Activated CD4-positive, alpha-beta T cell treated with anti-CD3 and anti-CD28 coated beads for 36 hours (primary cell): ENCODE results near the gene RHOV. TPM values are rescaled to one million over a fixed set of nuclear protein-coding genes. Genes with fewer than 3 reads are reported as not detected.
A peak's percentile ranks its signal among the peaks of the same experiment; 100 is the strongest.

Experiments
- ATAC-seq: fragments of 200-7000 bp; cut with Tn5 transposase; one replicate; pipeline ENCODE4 v1.10.0; 2021; ENCODE audit warnings: mild to moderate bottlenecking, moderate library complexity
- CTCF ChIA-PET: fragments of 350-600 bp; sonication (Branson Sonifier 250); formaldehyde crosslinking; loops from one replicate; lab custom pipeline; 2021; ENCODE audit warnings: antibody characterized with exemption; lab: Charles Lee
- POLR2A ChIA-PET: fragments of 350-600 bp; sonication (Branson Sonifier 250); formaldehyde crosslinking; loops from one replicate; lab custom pipeline; 2021; ENCODE audit warnings: antibody characterized with exemption, inconsistent platforms; lab: Charles Lee
- DNase-seq: peaks from one replicate; pipeline ENCODE4 v3.0.0-alpha.2; 2020
- H3K27ac Mint-ChIP-seq: one replicate; pipeline ENCODE4 v1.8.0; 2021; ENCODE audit warnings: mixed read lengths
- H3K27me3 Mint-ChIP-seq: one replicate; pipeline ENCODE4 v1.8.0; 2021; ENCODE audit warnings: mixed read lengths
- H3K36me3 Mint-ChIP-seq: one replicate; pipeline ENCODE4 v1.8.0; 2021; ENCODE audit warnings: low read depth, mixed read lengths
- H3K4me1 Mint-ChIP-seq: one replicate; pipeline ENCODE4 v1.8.0; 2021; ENCODE audit warnings: mixed read lengths
- H3K4me3 Mint-ChIP-seq: one replicate; pipeline ENCODE4 v1.8.0; 2021; ENCODE audit warnings: mild to moderate bottlenecking, moderate library complexity, mixed read lengths
- H3K9me3 Mint-ChIP-seq: one replicate; pipeline ENCODE4 v1.8.0; 2021; ENCODE audit warnings: low read depth, mixed read lengths
- intact Hi-C, 2 experiments: fragments of 100-400 bp; cut with DNase I in 1 of 2; cut with micrococcal nuclease in 1 of 2; formaldehyde crosslinking; loops; one replicate each; pipeline versions ENCODE4 v1.14.2 to v1.15.1; 2022 to 2024; cut with DNase I, micrococcal nuclease
- total RNA-seq, 2 experiments: library from RNA; stranded (reverse); gene quantifications; one replicate each; pipeline ENCODE4 v1.2.3, GENCODE V29; 2021

Gene RHOV
- total RNA-seq, 2 experiments from 2014 or later: 0.25 to 0.41 TPM

DNA sequence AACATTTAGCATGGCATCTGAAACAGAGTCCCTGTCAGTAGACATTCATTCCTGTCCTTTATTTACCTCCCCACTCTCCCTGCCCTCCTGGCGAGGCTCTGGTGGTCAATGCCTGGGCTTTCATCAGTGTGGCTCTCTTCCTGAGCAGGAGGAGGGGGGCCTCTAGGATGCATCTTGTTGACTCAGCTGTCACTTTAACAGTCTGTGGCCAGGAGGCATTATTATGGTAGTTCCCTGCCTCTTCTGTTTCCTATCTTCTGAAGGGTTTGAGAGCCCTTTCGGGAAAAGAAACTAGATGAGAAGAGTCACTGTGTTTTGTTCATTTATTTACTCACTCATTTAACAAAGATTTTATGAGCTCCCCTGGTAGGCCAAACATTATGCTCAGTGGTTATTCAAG is 43.1 kb downstream of the RHOV start:
- intact Hi-C loops: no loop called here
- ATAC-seq: no peak
- Mint-ChIP-seq H3K4me3 (no peak overlapping the region), H3K27me3 (no peaks in the 10 kb centered on the region), H3K27ac (no peak overlapping the region), H3K4me1 (no peaks in the 10 kb centered on the region), H3K9me3 (no peaks in the 10 kb centered on the region), H3K36me3 (no peaks in the 10 kb centered on the region)
- no peak for DNase-seq
- ChIA-PET POLR2A (no interaction called here), CTCF (interaction anchor here (0.7 kb wide), 2 partner anchors 304 to 502 kb away, joined by 3 read pairs; no protein-coding TSS in a partner anchor)

DNA sequence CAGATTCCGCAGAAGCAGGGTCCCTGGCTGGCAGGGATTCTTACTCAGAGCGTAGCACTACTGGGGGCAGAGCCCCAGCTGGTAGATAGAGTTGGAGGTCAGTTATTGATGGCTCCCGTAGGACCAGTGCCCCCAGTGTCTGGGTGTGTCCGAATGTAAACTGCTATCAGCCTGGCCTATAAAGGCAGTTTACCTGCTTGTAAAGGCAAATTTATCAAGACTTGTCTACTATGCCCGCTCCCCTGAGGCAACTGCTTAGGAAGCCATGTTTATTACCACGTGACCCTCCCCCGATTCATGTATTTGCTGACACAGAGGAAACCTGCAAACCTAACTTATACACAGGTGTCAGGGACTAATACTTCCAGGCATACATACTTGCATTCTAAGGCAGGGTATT is 44.9 kb downstream of the RHOV start:
- H3K4me3 Mint-ChIP-seq: no peak overlapping the region
- H3K36me3 Mint-ChIP-seq: no peaks in the 10 kb centered on the region
- H3K9me3 Mint-ChIP-seq: no peaks in the 10 kb centered on the region
- no peak for DNase-seq
- H3K27ac Mint-ChIP-seq: no peak overlapping the region
- ChIA-PET CTCF (no interaction called here), POLR2A (no interaction called here)
- intact Hi-C loops: no loop called here
- no peaks in the 10 kb centered on the region for H3K4me1 Mint-ChIP-seq
- H3K27me3 Mint-ChIP-seq: peaks cover 2% of the 10 kb centered on the region
- ATAC-seq: no peak

DNA sequence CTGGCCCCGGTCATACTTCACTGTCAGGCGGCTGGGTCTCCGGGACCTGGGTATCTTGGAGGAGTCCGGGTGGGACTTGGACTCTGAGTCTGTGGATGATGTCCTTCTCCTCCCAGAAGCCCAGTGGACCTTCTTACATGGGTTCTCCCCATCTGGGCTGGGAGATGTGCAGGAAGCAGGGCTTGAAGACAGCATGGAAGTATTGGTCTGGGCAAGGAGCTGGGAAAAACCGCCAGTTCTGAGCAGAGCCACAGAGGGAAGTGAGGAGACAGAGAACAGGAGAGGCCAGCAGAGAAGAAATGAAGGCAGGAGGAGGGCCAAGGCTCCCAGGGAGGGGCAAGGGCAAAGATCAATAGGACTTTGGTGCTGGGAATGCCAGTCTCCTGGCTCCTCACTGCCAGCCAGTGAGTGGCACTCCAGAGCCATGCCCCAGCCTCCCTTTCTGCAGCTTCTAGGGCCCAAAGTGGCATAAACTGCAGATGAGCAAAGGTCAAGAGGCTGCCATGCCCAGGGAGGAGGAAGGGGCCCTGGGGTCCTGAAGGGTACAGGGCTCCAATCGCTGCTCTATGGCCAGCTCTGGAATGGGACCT is 45.5 kb downstream of the RHOV start, which contains the start of gene PPP1R14D:
PPP1R14D (minus strand) TSS at position 262 of the 590 bp plus-strand sequence; CDS start at position 195, 67 bp downstream.
- ChIA-PET CTCF (interaction anchor here (0.6 to 1.4 kb wide), 4 partner anchors 26 to 64 kb away, joined by 3 to 5 read pairs (median 3); no protein-coding TSS in a partner anchor), POLR2A (interaction anchor here (0.6 kb wide), 1 partner anchor 293 kb away, joined by 4 read pairs; no protein-coding TSS in a partner anchor)
- no peaks in the 10 kb centered on the region for H3K4me1 Mint-ChIP-seq
- H3K36me3 Mint-ChIP-seq: no peaks in the 10 kb centered on the region
- no peak within 1 kb of the TSS for H3K4me3 Mint-ChIP-seq
- ATAC-seq: no peak
- H3K9me3 Mint-ChIP-seq: no peaks in the 10 kb centered on the region
- intact Hi-C loops: no loop called here
- no peak within 1 kb of the TSS for H3K27ac Mint-ChIP-seq
- H3K27me3 Mint-ChIP-seq: peaks cover 2% of the 10 kb centered on the region
- DNase-seq: no peak

DNA sequence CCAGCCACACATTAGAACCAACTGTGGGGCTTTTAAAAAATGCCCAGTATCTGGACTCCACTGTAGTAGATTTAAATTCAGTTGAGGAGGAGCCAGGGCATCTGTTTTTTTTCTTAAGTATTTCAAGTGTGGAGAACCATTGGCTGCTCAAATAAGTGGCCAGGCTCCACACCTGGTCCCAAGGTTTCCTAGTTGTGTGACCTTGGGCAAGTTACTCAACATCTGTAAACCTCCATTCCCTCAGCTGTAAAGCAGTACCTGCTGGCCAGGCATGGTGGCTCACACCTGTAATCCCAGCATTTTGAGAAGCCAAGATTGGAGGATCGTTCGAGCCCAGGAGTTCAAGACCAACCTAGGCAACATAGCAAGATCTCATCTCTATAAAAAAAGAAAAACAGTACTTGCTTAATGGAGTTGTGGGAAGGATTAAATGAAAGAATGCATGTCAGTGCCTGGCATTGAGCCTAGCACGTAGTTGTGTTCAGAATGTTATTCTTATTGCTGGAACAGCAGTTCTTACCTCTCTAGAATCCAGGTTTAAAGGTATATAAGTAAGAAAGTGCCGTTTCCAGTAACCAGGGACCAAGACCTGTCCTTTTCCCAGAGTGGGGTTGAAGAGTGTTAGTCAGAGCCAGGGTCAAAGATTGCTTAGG is 47.5 kb downstream of the RHOV start:
- DNase-seq (no peak), ATAC-seq (no peak)
- intact Hi-C loops: no loop called here
- no peak overlapping the region for H3K4me3 Mint-ChIP-seq
- no peak overlapping the region for H3K27ac Mint-ChIP-seq
- no peaks in the 10 kb centered on the region for H3K36me3 Mint-ChIP-seq
- H3K9me3 Mint-ChIP-seq: no peaks in the 10 kb centered on the region
- H3K27me3 Mint-ChIP-seq: peaks cover 2% of the 10 kb centered on the region
- no peaks in the 10 kb centered on the region for H3K4me1 Mint-ChIP-seq
- POLR2A ChIA-PET: no interaction called here
- CTCF ChIA-PET: interaction anchor here (0.9 kb wide), 1 partner anchor 30 kb away, joined by 3 read pairs; no protein-coding TSS in a partner anchor

DNA sequence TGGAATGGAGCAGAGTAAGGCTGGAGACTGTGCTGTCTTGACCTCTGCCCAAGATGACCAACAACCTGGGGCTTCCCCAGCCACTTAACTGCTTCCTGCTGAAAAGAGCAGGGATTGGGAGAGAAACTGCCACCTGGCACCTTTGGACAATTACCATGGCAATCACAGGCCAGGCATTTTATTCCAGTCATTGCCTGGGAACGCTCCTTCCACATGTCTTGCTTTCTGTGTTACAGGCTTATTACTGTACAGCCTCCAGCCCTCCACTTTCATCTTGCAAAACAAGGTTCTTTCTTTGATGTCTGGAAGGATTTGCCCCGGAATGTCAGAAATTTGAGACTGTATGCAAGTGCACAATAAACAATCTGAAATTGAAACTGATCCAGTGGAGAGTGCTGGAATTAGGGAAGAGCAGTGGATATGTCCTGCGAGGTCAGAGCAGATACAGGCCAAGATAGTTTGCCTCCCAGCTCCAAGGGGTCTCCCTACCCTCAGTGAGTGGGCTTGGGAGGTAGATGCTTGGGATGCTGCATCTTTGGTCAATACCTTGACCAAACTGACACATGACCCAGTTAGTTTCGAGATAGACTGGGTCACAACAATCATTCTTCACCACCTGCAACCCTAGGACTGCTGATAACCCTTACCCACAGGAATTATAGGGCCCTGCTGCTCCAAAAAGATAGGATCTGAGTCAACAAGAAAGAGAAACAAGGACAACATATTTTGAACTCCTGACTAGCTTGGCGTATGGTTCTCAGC is 48.2 kb downstream of the RHOV start:
- Mint-ChIP-seq H3K36me3 (no peaks in the 10 kb centered on the region), H3K4me1 (no peaks in the 10 kb centered on the region), H3K4me3 (no peak overlapping the region), H3K27ac (no peak overlapping the region), H3K9me3 (no peaks in the 10 kb centered on the region), H3K27me3 (peaks cover 2% of the 10 kb centered on the region)
- ATAC-seq (no peak), DNase-seq (no peak)
- ChIA-PET POLR2A (no interaction called here), CTCF (interaction anchor here (0.9 kb wide), 1 partner anchor 31 kb away, joined by 3 read pairs; no protein-coding TSS in a partner anchor)
- intact Hi-C loops: no loop called here

DNA sequence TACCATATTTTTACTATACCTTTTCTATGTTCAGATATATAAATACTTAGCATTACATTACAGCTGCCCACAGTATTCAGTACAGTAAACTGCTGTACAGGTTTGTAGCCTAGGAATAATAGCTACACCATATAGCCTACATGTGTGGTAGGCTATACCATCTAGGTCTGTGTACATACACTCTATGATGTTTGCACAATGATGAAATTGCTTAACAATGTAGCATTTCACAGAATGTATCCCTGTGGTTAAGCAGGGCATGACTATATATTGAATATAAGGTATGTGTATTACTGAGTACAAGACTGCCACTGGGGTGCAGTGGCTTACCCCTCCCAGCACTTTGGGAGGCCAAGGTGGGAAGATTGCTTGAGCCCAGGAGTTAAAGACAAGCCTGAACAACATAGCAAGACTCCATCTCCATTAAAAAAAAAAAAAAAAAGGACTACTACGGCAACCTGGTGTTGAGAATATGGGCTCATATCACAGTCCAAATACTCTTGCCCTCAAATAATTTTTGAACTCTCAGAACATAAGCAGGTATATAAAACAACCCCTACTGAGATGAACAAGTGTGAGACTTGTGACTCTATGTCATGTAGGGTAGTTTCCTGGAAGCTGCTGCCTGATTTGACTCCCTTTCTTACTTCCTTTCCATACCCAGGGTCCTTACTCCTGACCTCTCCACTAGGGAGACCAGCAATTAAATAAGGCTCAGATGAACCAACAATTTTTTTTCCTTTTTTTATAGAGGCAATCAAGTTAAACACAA is 50.3 kb downstream of the RHOV start:
- Mint-ChIP-seq H3K4me1 (no peaks in the 10 kb centered on the region), H3K36me3 (no peaks in the 10 kb centered on the region), H3K9me3 (no peaks in the 10 kb centered on the region), H3K27me3 (peaks cover 2% of the 10 kb centered on the region), H3K4me3 (no peak overlapping the region), H3K27ac (no peak overlapping the region)
- ChIA-PET POLR2A (interaction anchor here (0.6 kb wide), 1 partner anchor 441 kb away, joined by 5 read pairs; the partner anchor contains the start of gene KNSTRN), CTCF (interaction anchor here (0.6 to 1.0 kb wide), 4 partner anchors 34 to 108 kb away, joined by 3 to 4 read pairs (median 3); no protein-coding TSS in a partner anchor)
- ATAC-seq (peak; percentile 69), DNase-seq (no peak)
- intact Hi-C loops: no loop called here

Other genes with a start within 250 kb of the RHOV start
- gene RAD51, start 179.1 kb downstream of the RHOV start, total RNA-seq: 10 to 100 TPM; 73.5 to 75.3 TPM
- gene RMDN3, start 119.0 kb downstream of the RHOV start, total RNA-seq: 10 to 100 TPM; 12.3 to 18.8 TPM
- 10 to 100 TPM; 32.8 to 41.1 TPM for gene GCHFR, start 110.2 kb downstream of the RHOV start, total RNA-seq
- under 1 TPM; 0.58 to 0.80 TPM for gene C15orf62, start 104.3 kb downstream of the RHOV start, total RNA-seq
- 10 to 100 TPM; 27.5 to 33.7 TPM for gene ZFYVE19, start 67.1 kb downstream of the RHOV start, total RNA-seq
- 10 to 100 TPM; 41.5 to 43.6 TPM for gene DNAJC17, start 66.8 kb downstream of the RHOV start, total RNA-seq
- gene PPP1R14D, start 45.5 kb downstream of the RHOV start, total RNA-seq: not detected
- gene SPINT1, start 30.2 kb downstream of the RHOV start, total RNA-seq: 1 to 10 TPM; 8.5 to 8.9 TPM
- 1 to 10 TPM; 6.2 TPM for gene VPS18, start 20.2 kb upstream of the RHOV start, total RNA-seq
- under 1 TPM; 0.18 to 0.30 TPM for gene DLL4, start 55.1 kb upstream of the RHOV start, total RNA-seq
- 10 to 100 TPM; 31.1 to 32.2 TPM for gene CHAC1, start 79.2 kb upstream of the RHOV start, total RNA-seq
- gene INO80, start 242.0 kb upstream of the RHOV start, total RNA-seq: 10 to 100 TPM; 22.2 to 25.1 TPM